GM21515 (cell line): Measurements from ENCODE around the gene CRTAP.
"Not testable (repeated sequence)": the region's sequence is repeated elsewhere in the genome, so short reads cannot be mapped to it uniquely, and the experiment has no call there.

Experiments
- ATAC-seq: cut with Tn5 transposase; IDR thresholded peaks from one replicate; pipeline ENCODE4 v1.9.1; 2021; ENCODE audit not compliant: unreplicated experiment

CRTAP gene

DNA sequence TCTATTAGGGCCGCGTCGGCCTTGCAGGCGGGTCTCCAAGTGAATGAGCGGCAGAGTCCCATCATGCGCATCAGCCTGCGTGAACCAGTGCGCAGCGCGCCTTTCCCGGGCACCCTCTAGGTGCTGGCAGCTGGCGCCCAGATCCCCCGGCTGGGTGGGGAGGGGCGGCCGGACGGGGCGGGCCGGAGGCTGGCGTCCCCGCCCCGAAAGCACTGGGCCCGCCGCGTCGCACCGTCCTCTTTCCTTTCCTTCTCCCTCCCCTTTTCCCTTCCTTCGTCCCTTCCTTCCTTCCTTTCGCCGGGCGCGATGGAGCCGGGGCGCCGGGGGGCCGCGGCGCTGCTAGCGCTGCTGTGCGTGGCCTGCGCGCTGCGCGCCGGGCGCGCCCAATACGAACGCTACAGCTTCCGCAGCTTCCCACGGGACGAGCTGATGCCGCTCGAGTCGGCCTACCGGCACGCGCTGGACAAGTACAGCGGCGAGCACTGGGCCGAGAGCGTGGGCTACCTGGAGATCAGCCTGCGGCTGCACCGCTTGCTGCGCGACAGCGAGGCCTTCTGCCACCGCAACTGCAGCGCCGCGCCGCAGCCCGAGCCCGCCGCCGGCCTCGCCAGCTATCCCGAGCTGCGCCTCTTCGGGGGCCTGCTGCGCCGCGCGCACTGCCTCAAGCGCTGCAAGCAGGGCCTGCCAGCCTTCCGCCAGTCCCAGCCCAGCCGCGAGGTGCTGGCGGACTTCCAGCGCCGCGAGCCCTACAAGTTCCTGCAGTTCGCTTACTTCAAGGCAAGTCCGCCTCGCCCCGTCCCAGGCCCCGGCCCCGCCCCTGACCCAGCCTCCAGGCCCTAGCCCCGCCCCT is at the start of gene CRTAP:
TSS of gene CRTAP (plus strand) at position 243 of the 850 bp plus-strand sequence. CDS start at position 307, 64 bp downstream.
- ATAC-seq = peak; percentile 82

DNA sequence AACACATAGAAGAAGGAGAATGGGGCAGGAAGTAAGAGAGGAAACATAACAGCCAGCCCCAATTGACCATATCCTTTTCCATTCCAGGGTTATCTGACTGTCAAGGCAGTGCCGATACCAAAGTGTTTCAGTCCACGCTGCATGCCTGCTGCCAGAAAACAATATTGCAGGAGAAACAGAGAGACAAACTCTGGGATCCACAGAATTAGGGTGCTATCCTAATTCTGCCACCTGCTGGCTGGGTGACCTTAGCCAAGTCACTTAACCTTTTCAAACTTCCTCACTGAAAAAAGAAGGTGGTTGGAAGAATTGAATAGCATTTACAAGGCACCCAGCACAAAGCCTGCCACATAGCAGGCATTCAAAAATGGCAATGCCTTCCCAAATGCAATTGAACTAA is 48.9 kb upstream of the CRTAP start:
- ATAC-seq = no peak

- ATAC-seq = no peak
These were observed 46.3 kb upstream of the CRTAP start for GRCh38 chr3:33067484-33067883.

DNA sequence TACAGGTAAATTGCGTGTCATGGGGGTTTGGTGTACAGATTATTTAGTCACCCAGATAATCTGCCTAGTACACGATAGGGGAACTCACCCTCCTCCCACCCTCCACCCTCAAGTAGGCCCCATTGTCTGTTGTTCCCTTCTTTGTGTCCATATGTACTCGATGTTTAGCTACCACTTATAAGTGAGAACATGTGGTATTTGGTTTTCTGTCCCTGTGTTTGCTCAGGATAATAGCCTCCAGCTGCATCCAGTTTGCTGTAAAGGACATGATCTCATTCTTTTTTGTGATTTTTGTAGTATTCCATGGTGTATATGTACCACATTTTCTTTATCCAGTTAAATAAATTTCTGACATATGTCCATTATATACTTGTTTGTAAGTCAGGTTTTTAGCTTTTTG is 44.0 kb upstream of the CRTAP start:
- not testable (repeated sequence) for ATAC-seq

DNA sequence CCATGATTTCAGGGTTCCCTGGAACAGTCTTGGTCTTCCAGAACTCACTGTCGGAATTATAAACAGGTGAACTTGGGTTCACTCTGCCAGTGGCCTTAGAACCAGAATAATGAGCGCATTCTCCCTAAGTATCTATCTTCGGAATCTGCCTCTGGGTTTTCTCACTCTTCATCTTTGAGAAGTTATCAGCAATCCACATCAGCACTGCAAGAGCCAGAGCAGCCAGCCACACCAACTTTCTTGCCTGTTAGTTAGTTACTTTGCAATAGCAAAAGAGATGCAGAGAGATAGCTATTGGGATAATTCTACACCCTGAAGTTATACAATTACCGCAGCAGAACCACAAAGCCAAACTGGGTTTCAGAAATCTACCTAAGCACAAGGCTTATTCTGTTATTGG is 42.6 kb upstream of the CRTAP start:
- no peak for ATAC-seq

- no peak for ATAC-seq
These were observed 41.9 kb upstream of the CRTAP start for GRCh38 chr3:33071946-33072345.

- peak; percentile 54 for ATAC-seq
These were observed 39.4 kb upstream of the CRTAP start for GRCh38 chr3:33074217-33075067.

DNA sequence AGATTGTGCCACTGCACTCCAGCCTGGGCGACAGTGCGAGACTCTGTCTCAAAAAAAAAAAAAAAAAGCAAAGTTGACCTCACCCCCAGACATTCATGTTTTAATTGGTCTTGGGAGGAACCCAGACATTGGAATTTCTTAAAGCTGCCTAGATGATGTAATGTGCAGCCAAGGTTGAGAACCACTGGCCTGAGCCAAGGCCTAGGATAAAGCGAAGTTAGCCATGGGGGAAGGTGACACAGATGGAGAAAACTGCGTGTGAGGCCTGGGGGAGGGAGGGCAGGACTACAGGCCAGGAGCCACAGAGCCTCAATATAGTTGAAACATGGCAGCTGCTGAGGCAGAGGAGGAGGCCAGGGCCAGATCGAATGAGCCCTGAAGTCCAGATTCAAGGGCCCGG is 37.8 kb upstream of the CRTAP start:
- no peak for ATAC-seq

- ATAC-seq = no peak
These were observed 36.9 kb upstream of the CRTAP start for GRCh38 chr3:33076952-33077351.

- no peak for ATAC-seq
These were observed 35.8 kb upstream of the CRTAP start for GRCh38 chr3:33077976-33078375.

DNA sequence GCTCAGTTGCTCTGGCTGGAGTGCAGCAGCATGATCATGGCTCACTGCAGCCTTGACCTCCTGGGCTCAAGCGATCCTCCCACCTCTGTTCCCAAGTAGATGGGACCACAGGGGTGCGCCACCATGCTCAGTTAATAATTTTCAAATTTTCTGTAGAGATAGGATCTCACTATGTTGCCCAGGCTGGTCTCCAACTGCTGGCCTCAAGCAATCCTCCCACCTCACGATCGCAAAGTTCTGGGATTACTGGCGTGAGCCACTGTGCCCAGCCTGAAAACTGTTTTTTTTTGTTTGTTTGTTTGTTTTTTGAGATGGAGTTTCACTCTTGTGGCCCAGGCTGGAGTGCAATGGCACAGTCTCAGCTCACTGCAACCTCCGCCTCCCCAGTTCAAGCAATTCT is 34.0 kb upstream of the CRTAP start:
- ATAC-seq = not testable (repeated sequence)

DNA sequence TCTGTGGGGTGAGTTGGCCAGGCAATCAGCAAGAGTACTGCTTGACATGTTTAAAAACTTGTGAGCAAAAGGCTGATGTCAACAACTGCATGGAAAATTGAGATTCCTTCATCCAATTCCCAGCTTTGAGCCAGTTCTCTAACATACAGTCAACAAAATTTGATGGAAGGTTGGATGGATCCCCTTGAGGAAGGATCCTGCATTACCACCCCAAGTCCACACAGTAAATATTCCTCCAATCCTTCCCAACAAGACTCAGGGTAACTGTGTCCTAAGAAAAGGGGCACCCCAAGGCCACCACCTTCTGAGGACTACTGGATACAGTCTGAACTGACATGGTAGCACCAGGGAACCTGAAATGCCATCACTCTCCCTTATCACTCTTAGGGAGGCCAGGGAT is 32.0 kb upstream of the CRTAP start:
- no peak for ATAC-seq

GRCh38 chr3:33083958-33084357 is 29.9 kb upstream of the CRTAP start:
- no peak for ATAC-seq

DNA sequence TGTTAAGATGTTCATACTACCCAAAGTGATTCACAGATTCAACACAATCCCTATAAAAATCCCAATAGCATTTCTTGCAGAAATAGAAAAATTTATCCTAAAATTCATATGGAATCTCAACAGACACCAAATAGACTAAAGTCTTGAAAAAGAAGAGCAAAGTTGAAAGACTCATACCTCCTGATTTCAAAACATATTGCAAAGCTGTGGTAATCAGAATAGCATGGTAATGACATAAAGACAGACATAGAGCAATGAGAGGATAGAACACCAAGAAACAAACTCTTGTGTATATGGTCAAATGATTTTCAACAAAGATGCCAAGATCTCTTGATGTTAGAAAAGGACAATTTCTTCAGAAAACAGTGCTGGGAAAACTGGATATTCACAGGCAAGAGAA is 25.1 kb upstream of the CRTAP start:
- ATAC-seq = no peak

- peak; percentile 83 for ATAC-seq
These were observed 24.3 kb upstream of the CRTAP start for GRCh38 chr3:33089515-33089914.

DNA sequence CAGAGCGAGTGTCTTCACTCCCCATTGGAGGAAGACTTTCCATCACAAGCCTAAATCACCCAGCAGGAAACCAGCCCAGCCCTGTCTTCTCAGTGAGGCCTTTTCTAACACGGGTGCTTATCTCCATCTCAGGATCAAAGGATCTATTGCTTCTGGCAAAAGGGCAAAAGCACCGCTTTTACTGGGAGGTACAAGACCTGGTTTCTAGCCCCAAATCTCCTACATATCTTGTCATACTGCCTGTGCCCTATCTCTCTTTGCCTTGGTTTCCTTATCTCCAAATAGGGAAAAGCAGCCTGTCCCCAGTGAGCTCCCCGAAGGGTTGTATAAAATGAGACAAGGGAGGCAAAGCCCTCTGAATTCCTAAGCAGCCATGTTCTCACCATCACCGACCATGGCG is 22.1 kb upstream of the CRTAP start:
- ATAC-seq = no peak

- no peak for ATAC-seq
These were observed 21.1 kb upstream of the CRTAP start for GRCh38 chr3:33092496-33093254.

DNA sequence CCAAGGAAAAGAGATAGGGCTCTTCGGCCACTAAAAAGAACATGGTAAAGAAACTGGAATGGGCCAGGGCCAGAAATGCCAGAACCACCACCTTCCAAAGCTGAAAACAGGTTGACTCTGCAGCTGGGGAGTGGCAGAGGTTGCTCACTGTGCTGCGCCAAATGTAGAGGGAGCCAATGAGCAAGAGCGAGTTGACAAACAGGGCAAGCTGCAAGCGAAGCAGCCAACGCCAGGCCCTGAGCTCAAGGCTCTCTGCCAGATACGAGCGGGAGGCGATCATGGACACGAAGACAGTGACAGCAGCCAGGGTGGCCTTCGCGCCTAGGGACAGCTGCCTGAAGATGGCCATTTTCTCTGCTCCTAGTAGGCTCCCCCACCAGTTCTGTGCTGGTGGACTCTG is 20.0 kb upstream of the CRTAP start:
- ATAC-seq = no peak

DNA sequence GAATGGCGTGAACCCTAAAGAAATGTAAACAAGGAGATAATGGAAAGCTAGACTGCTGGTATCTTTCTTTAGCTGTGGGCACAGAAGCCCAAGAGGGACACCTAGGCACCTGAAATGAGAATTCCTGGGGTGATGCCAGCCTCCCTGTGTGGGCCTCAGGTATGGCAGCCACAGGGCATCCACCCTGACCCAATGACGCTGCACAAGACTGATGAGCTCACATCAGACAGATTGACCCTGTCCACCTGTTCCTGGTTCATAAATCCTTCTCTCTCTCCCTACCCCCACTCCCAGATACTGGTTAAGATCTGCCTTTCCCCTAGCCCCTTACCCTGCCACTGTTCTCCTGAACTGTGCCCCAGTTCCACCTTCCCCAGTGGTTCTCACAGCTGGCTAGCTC is 18.4 kb upstream of the CRTAP start:
- ATAC-seq = no peak

GRCh38 chr3:33096093-33096868 is 17.5 kb upstream of the CRTAP start:
- peak; percentile 44 for ATAC-seq
